B cell (primary cell): ENCODE results near the gene SOX9. TPM values are rescaled to one million over a fixed set of nuclear protein-coding genes. Genes with fewer than 3 reads are reported as not detected.

Experiments used
- ATAC-seq: fragments of 200-7000 bp; cut with Tn5 transposase; one replicate; pipeline ENCODE4 v1.10.0; 2021; ENCODE audit warnings: low read depth, mild to moderate bottlenecking, moderate number of reproducible peaks, moderate library complexity
- CTCF ChIA-PET: fragments of 350-600 bp; sonication (Branson Sonifier 250); formaldehyde crosslinking; loops from one replicate; lab custom pipeline; 2021; ENCODE audit warnings: antibody characterized with exemption, inconsistent platforms; lab: Charles Lee
- POLR2A ChIA-PET: fragments of 350-600 bp; sonication (Branson Sonifier 250); formaldehyde crosslinking; loops from one replicate; lab custom pipeline; 2021; ENCODE audit warnings: antibody characterized with exemption; lab: Charles Lee
- DNase-seq: peaks from one replicate; pipeline ENCODE4 v3.0.0; 2013
- H2AFZ ChIP-seq: 2 replicates; pipeline ENCODE4 v1.6.1; 2012; ENCODE audit warnings: mild to moderate bottlenecking, low read depth, low read length; ENCODE audit not compliant: insufficient read depth, poor library complexity, severe bottlenecking
- H3K27ac ChIP-seq, 2 donors: 1 replicate in 1 of 2; 2 replicates in 1 of 2; pipeline ENCODE4 v1.5.1; 2012 to 2013; ENCODE audit warnings: low read length in 2 of 2, mild to moderate bottlenecking in 2 of 2, moderate library complexity in 1 of 2
- H3K27me3 ChIP-seq, 4 experiments: fragments of 200-600 bp in 1 of 4; sonication (generic) in 1 of 4; replicated peaks in 1 of 4; 1 replicate in 2 of 4; 2 replicates in 2 of 4; pipeline versions ENCODE4 v1.6.1 to v1.7.0; 2013 to 2016; ENCODE audit warnings: low read length in 3 of 4, mild to moderate bottlenecking in 2 of 4, mixed read lengths in 1 of 4, moderate library complexity in 1 of 4; ENCODE audit not compliant: insufficient read depth in 4 of 4, control insufficient read depth in 3 of 4; ENCODE audit errors: control extremely low read depth in 1 of 4
- H3K36me3 ChIP-seq, 2 experiments: replicated peaks in 1 of 2; 1 replicate in 1 of 2; 2 replicates in 1 of 2; pipeline versions ENCODE4 v1.6.1 to v1.7.1; 2013; ENCODE audit warnings: low read length in 1 of 2; ENCODE audit not compliant: insufficient read depth in 2 of 2, control insufficient read depth in 1 of 2; ENCODE audit errors: control extremely low read depth in 1 of 2, extremely low read depth in 1 of 2
- H3K4me1 ChIP-seq, 2 donors: fragments of 200-600 bp in 1 of 2; sonication (generic) in 1 of 2; 1 replicate in 1 of 2; 2 replicates in 1 of 2; pipeline versions ENCODE4 v1.5.1 to v1.6.1; 2013 to 2017; ENCODE audit warnings: low read length in 2 of 2; ENCODE audit not compliant: control insufficient read depth in 2 of 2, insufficient read depth in 2 of 2
- H3K4me2 ChIP-seq: replicated peaks from 2 replicates; pipeline ENCODE3; 2012; ENCODE audit warnings: mild to moderate bottlenecking, low read depth, low read length; ENCODE audit not compliant: poor library complexity, severe bottlenecking
- H3K4me3 ChIP-seq, 5 experiments: fragments of 200-600 bp in 1 of 5; sonication (generic) in 1 of 5; 1 replicate in 3 of 5; 2 replicates in 2 of 5; pipeline versions ENCODE4 v1.5.1 to v1.7.0; 2011 to 2016; ENCODE audit warnings: low read length in 4 of 5, mild to moderate bottlenecking in 4 of 5, low read depth in 2 of 5, control low read depth in 1 of 5, moderate library complexity in 1 of 5; ENCODE audit not compliant: insufficient read depth in 1 of 5; ENCODE audit errors: control extremely low read depth in 1 of 5, extremely low read depth in 1 of 5
- H3K79me2 ChIP-seq: fragments of 200-600 bp; sonication (generic); one replicate; pipeline ENCODE4 v1.6.0; 2016; ENCODE audit warnings: low read length; ENCODE audit not compliant: control insufficient read depth, insufficient read depth
- H3K9ac ChIP-seq: fragments of 200-600 bp; sonication (generic); 2 replicates; pipeline ENCODE4 v1.6.1; 2017; ENCODE audit warnings: mild to moderate bottlenecking, low read length, moderate library complexity
- H3K9me3 ChIP-seq, 3 donors: one replicate each; pipeline versions ENCODE4 v1.6.1 to v1.7.1; 2013; ENCODE audit warnings: low read length in 2 of 3; ENCODE audit not compliant: control insufficient read depth in 2 of 3, insufficient read depth in 1 of 3; ENCODE audit errors: control extremely low read depth in 1 of 3
- H4K20me1 ChIP-seq: 2 replicates; pipeline ENCODE4 v1.6.0; 2012; ENCODE audit warnings: mild to moderate bottlenecking, low read length; ENCODE audit not compliant: insufficient read depth, control insufficient read depth, poor library complexity, severe bottlenecking
- H3K27ac Mint-ChIP-seq: one replicate; pipeline ENCODE4 v1.8.0; 2021; ENCODE audit warnings: mixed read lengths
- H3K27me3 Mint-ChIP-seq: one replicate; pipeline ENCODE4 v1.8.0; 2021; ENCODE audit warnings: mixed read lengths
- H3K4me1 Mint-ChIP-seq: one replicate; pipeline ENCODE4 v1.8.0; 2021; ENCODE audit warnings: mixed read lengths
- H3K4me3 Mint-ChIP-seq: one replicate; pipeline ENCODE4 v1.8.0; 2021; ENCODE audit warnings: mixed read lengths
- H3K9me3 Mint-ChIP-seq: one replicate; pipeline ENCODE4 v1.8.0; 2022; ENCODE audit warnings: mixed read lengths; ENCODE audit not compliant: insufficient read depth
- EZH2 ChIP-seq: IDR thresholded peaks from 2 replicates; pipeline ENCODE4 v1.6.1; 2012; ENCODE audit warnings: borderline replicate concordance, low read depth, mild to moderate bottlenecking, moderate library complexity, low read length; ENCODE audit not compliant: insufficient read depth, poor library complexity, severe bottlenecking
- WGBS: methylation state at CpG from one replicate; pipeline ENCODE4 v1.1.5; 2013; ENCODE audit warnings: missing lambda C conversion rate; ENCODE audit not compliant: insufficient coverage; 5-methylcytosine and 5-hydroxymethylcytosine counted together
- intact Hi-C: fragments of 100-400 bp; cut with micrococcal nuclease; formaldehyde crosslinking; loops from one replicate; pipeline ENCODE4 v1.10.0; 2022
- polyA plus RNA-seq: library from polyadenylated mRNA; depleted of rRNA; stranded (reverse); fragments of >200 nt; gene quantifications from 2 replicates; pipeline ENCODE4 v1.2.3, GENCODE V29; 2012
- total RNA-seq, 2 donors: library from RNA; stranded (reverse); fragments of 120-200 nt in 1 of 2; gene quantifications; 1 replicate in 1 of 2; 2 replicates in 1 of 2; pipeline versions ENCODE4 v1.2.3 to v1.2.4, GENCODE V29; 2013 to 2022
- TF ChIP-seq, protein P1 (sequence below): fragments of 200-600 bp; IDR thresholded peaks from one replicate; pipeline ENCODE4 v1.8.0; 2022; ENCODE audit warnings: antibody characterized with exemption, mild to moderate bottlenecking

SOX9 gene
- total and polyA plus RNA-seq, 2 donors (not counting 1 experiment from before 2014, with no cell fraction given) = 0.03 TPM; not detected in 1

DNA sequence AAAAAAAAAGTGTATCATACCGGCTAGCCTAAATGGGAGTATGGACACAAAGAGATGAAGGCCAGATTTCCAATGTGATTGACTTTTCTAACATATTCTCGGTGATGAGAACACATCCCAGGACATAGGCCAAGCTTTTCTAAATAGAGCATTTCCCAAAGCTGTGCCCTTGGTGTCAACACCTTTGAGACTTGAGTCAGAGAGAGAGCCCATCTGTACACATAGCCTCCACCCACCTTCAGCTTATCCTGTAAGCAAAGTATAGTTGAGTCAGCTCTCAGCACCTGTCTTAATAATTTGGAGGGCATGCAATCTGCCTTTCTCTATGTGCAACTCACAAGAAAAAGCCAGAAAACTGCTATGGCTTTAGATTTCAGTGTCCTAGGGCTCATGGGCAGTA is 42.7 kb downstream of the SOX9 start:
- intact Hi-C loops = no loop called here
- Mint-ChIP-seq H3K27me3 (no peaks in the 10 kb centered on the region), H3K4me3 (no peak overlapping the region), H3K9me3 (peaks cover 1% of the 10 kb centered on the region), H3K27ac (no peak overlapping the region), H3K4me1 (no peaks in the 10 kb centered on the region)
- WGBS = 80% methylated on average over 1 of the region's 2 CpGs
- TF ChIP-seq, protein P1, sequence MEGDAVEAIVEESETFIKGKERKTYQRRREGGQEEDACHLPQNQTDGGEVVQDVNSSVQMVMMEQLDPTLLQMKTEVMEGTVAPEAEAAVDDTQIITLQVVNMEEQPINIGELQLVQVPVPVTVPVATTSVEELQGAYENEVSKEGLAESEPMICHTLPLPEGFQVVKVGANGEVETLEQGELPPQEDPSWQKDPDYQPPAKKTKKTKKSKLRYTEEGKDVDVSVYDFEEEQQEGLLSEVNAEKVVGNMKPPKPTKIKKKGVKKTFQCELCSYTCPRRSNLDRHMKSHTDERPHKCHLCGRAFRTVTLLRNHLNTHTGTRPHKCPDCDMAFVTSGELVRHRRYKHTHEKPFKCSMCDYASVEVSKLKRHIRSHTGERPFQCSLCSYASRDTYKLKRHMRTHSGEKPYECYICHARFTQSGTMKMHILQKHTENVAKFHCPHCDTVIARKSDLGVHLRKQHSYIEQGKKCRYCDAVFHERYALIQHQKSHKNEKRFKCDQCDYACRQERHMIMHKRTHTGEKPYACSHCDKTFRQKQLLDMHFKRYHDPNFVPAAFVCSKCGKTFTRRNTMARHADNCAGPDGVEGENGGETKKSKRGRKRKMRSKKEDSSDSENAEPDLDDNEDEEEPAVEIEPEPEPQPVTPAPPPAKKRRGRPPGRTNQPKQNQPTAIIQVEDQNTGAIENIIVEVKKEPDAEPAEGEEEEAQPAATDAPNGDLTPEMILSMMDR = no peak
- no peak for TF ChIP-seq EZH2
- no peaks in the 10 kb centered on the region for H4K20me1 ChIP-seq
- no peaks in the 10 kb centered on the region for H3K79me2 ChIP-seq
- ChIA-PET CTCF (no interaction called here), POLR2A (no interaction called here)
- no peak overlapping the region for H3K27ac ChIP-seq
- H2AFZ ChIP-seq = no peak overlapping the region
- ATAC-seq (no peak), DNase-seq (no peak)
- H3K4me2 ChIP-seq = no peak overlapping the region
- H3K4me1 ChIP-seq = no peaks in the 10 kb centered on the region
- peaks cover 0 to 19% (median 0%) of the 10 kb centered on the region in 3 donors for H3K9me3 ChIP-seq
- no peak overlapping the region for H3K4me3 ChIP-seq
- no peak overlapping the region for H3K9ac ChIP-seq
- no peaks in the 10 kb centered on the region for H3K36me3 ChIP-seq
- peaks cover 0 to 2% (median 0%) of the 10 kb centered on the region in 4 experiments for H3K27me3 ChIP-seq

DNA sequence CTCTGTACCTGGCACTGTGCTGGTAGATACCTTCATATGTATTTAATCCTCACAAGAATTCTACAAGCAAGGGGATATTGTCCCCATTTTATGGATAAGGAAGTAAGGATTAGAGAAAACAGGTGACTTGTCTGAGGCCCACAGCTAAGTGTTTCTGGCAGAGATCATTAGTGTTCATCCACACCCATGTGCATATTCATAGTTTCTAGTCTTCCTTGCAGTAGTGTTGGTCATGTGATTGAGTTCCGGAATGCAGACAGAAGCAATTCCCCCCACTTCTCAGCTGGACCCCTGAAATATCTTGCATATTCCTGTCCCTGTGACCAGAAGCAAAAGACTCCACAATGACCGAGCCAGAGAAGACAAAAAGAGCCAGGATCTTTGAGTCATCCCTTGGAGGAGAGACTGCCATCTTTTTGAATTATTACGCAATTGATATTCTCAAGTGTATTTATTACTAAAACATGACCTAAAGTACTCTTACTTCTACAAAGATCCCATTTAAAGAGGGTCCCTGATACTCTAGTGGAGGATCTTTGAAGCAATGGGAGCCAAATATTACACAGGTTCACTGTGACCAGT is 43.4 kb downstream of the SOX9 start:
- POLR2A ChIA-PET = no interaction called here
- no CpG with 5 or more reads among the region's 3 CpGs for WGBS

More for the DNA sequence above, 43.4 kb downstream of the SOX9 start:
- Histone ChIP-seq H4K20me1 (no peaks in the 10 kb centered on the region), H3K27ac (no peak overlapping the region), H2AFZ (no peak overlapping the region), H3K79me2 (no peaks in the 10 kb centered on the region), H3K9me3 (peaks cover 0 to 12% (median 0%) of the 10 kb centered on the region in 3 donors), H3K4me2 (no peak overlapping the region), H3K4me3 (no peak overlapping the region), H3K27me3 (peaks cover 0 to 2% (median 0%) of the 10 kb centered on the region in 4 experiments), H3K4me1 (no peaks in the 10 kb centered on the region), H3K36me3 (no peaks in the 10 kb centered on the region), H3K9ac (no peak overlapping the region)
- no peak overlapping the region for H3K4me3 Mint-ChIP-seq
- ATAC-seq = no peak
- CTCF ChIA-PET = no interaction called here
- no peak for DNase-seq
- no peaks in the 10 kb centered on the region for H3K4me1 Mint-ChIP-seq
- intact Hi-C loops = no loop called here
- H3K27ac Mint-ChIP-seq = no peak overlapping the region
- peaks cover 1% of the 10 kb centered on the region for H3K9me3 Mint-ChIP-seq
- no peaks in the 10 kb centered on the region for H3K27me3 Mint-ChIP-seq
- no peak for TF ChIP-seq EZH2
- TF ChIP-seq, protein P1 = no peak
